ENCODE data around the gene POPDC3. TPM values are rescaled to one million over a fixed set of nuclear protein-coding genes. Genes with fewer than 3 reads are reported as not detected.

POPDC3 gene
- total RNA-seq, 1 experiment from 2014 or later = 3.8 TPM

- no peak overlapping the region for H3K27ac Mint-ChIP-seq (ENCODE audit: unreplicated experiment)
- intact Hi-C loops (cut with micrococcal nuclease; ENCODE audit: unreplicated experiment) = loop anchor here (5.0 kb wide), 1 partner anchor 80 kb away; no protein-coding TSS in a partner anchor
These were observed 2.2 kb upstream of the POPDC3 start for GRCh38 chr6:105181981-105182515.

GRCh38 chr6:105178636-105179035 lies 1.2 kb downstream of the POPDC3 start:
- Mint-ChIP-seq H3K4me1 (ENCODE audit: low read depth, unreplicated experiment) (peaks cover 28% of the 10 kb centered on the region), H3K27me3 (ENCODE audit: unreplicated experiment) (no peaks in the 10 kb centered on the region), H3K9me3 (ENCODE audit: low read depth, unreplicated experiment) (no peaks in the 10 kb centered on the region), H3K36me3 (ENCODE audit: insufficient read depth, unreplicated experiment) (peaks cover 13% of the 10 kb centered on the region), H3K4me3 (ENCODE audit: low read depth, unreplicated experiment) (peak overlapping the region; percentile 71), H3K27ac (ENCODE audit: unreplicated experiment) (no peak overlapping the region)
- no TSS peak for BruUV-seq (replicated peaks)
- no peak for DNase-seq
- no peak for TF ChIP-seq CTCF (IDR thresholded peaks at IDR 0.05; ENCODE audit: unreplicated experiment)
- intact Hi-C loops (cut with micrococcal nuclease; ENCODE audit: unreplicated experiment) = no loop called here
- CTCF ChIA-PET = no interaction called here

More at GRCh38 chr6:105181981-105182515, 2.2 kb upstream of the POPDC3 start:
- Mint-ChIP-seq H3K27me3 (ENCODE audit: unreplicated experiment) (no peaks in the 10 kb centered on the region), H3K4me3 (ENCODE audit: low read depth, unreplicated experiment) (no peak overlapping the region), H3K9me3 (ENCODE audit: low read depth, unreplicated experiment) (no peaks in the 10 kb centered on the region), H3K4me1 (ENCODE audit: low read depth, unreplicated experiment) (peaks cover 28% of the 10 kb centered on the region), H3K36me3 (ENCODE audit: insufficient read depth, unreplicated experiment) (peaks cover 13% of the 10 kb centered on the region)
- CTCF ChIA-PET = no interaction called here
- TF ChIP-seq CTCF (IDR thresholded peaks at IDR 0.05; ENCODE audit: unreplicated experiment) = no peak
- no TSS peak for BruUV-seq (replicated peaks)
- DNase-seq = no peak

- intact Hi-C loops (cut with micrococcal nuclease; ENCODE audit: unreplicated experiment) = no loop called here
- Mint-ChIP-seq H3K4me3 (ENCODE audit: low read depth, unreplicated experiment) (no peak overlapping the region), H3K4me1 (ENCODE audit: low read depth, unreplicated experiment) (peaks cover 28% of the 10 kb centered on the region), H3K9me3 (ENCODE audit: low read depth, unreplicated experiment) (no peaks in the 10 kb centered on the region), H3K36me3 (ENCODE audit: insufficient read depth, unreplicated experiment) (peaks cover 13% of the 10 kb centered on the region), H3K27ac (ENCODE audit: unreplicated experiment) (no peak overlapping the region), H3K27me3 (ENCODE audit: unreplicated experiment) (no peaks in the 10 kb centered on the region)
- no peak for DNase-seq
- no peak for TF ChIP-seq CTCF (IDR thresholded peaks at IDR 0.05; ENCODE audit: unreplicated experiment)
- CTCF ChIA-PET = no interaction called here
- BruUV-seq (replicated peaks) = no TSS peak
These were observed 1.7 kb downstream of the POPDC3 start for GRCh38 chr6:105178110-105178509.

GRCh38 chr6:105177556-105177955 lies 2.3 kb downstream of the POPDC3 start:
- H3K4me1 Mint-ChIP-seq (ENCODE audit: low read depth, unreplicated experiment) = peaks cover 28% of the 10 kb centered on the region
- no peak overlapping the region for H3K4me3 Mint-ChIP-seq (ENCODE audit: low read depth, unreplicated experiment)
- TF ChIP-seq CTCF (IDR thresholded peaks at IDR 0.05; ENCODE audit: unreplicated experiment) = no peak
- H3K27ac Mint-ChIP-seq (ENCODE audit: unreplicated experiment) = no peak overlapping the region
- no peak for DNase-seq
- no TSS peak for BruUV-seq (replicated peaks)
- CTCF ChIA-PET = no interaction called here
- H3K27me3 Mint-ChIP-seq (ENCODE audit: unreplicated experiment) = no peaks in the 10 kb centered on the region
- H3K9me3 Mint-ChIP-seq (ENCODE audit: low read depth, unreplicated experiment) = no peaks in the 10 kb centered on the region
- intact Hi-C loops (cut with micrococcal nuclease; ENCODE audit: unreplicated experiment) = no loop called here
- peaks cover 13% of the 10 kb centered on the region for H3K36me3 Mint-ChIP-seq (ENCODE audit: insufficient read depth, unreplicated experiment)

Data from Calu3 (cell line).